C4-2B (cell line): ENCODE results near the gene KRTAP12-4.

Source experiments
- CTCF ChIP-seq: fragments of 450-650 bp; conservative IDR thresholded peaks from 2 replicates; pipeline ENCODE4 v1.5.1; 2017; ENCODE audit warnings: mild to moderate bottlenecking
- ZFX ChIP-seq: fragments of 450-650 bp; IDR thresholded peaks from 2 replicates; pipeline ENCODE4 v1.6.1; 2017

GRCh38 chr21:44612669-44613229 lies 41.7 kb downstream of the KRTAP12-4 start:
- TF ChIP-seq CTCF (no peak), ZFX (no peak)
